HG02623 (cell line): ENCODE data around the gene PYGO2.
"Not testable (repeated sequence)": the region's sequence is repeated elsewhere in the genome, so short reads cannot be mapped to it uniquely, and the experiment has no call there.

Source experiments
- ATAC-seq: cut with Tn5 transposase; IDR thresholded peaks from one replicate; pipeline ENCODE4 v1.9.1; 2021; ENCODE audit warnings: moderate library complexity; ENCODE audit not compliant: unreplicated experiment

PYGO2 gene

GRCh38 chr1:154913273-154913672 lies 48.3 kb downstream of the PYGO2 start:
- ATAC-seq, result no peak

GRCh38 chr1:154912755-154913154 lies 48.8 kb downstream of the PYGO2 start:
- no peak for ATAC-seq

GRCh38 chr1:154911691-154912550 lies 49.7 kb downstream of the PYGO2 start:
- no peak for ATAC-seq

- ATAC-seq, result no peak
Measured at GRCh38 chr1:154910851-154911250, 50.7 kb downstream of the PYGO2 start.

- no peak for ATAC-seq
Measured at GRCh38 chr1:154908937-154909336, 52.6 kb downstream of the PYGO2 start.

GRCh38 chr1:154908129-154908528 lies 53.5 kb downstream of the PYGO2 start:
- not testable (repeated sequence) for ATAC-seq
